HG03175 (cell line): ENCODE measurements around the gene DLG4.

ENCODE experiments used
- ATAC-seq: cut with Tn5 transposase; IDR thresholded peaks from one replicate; pipeline ENCODE4 v1.9.1; 2021; ENCODE audit warnings: mild to moderate bottlenecking, moderate library complexity; ENCODE audit not compliant: unreplicated experiment

DLG4 gene

DNA sequence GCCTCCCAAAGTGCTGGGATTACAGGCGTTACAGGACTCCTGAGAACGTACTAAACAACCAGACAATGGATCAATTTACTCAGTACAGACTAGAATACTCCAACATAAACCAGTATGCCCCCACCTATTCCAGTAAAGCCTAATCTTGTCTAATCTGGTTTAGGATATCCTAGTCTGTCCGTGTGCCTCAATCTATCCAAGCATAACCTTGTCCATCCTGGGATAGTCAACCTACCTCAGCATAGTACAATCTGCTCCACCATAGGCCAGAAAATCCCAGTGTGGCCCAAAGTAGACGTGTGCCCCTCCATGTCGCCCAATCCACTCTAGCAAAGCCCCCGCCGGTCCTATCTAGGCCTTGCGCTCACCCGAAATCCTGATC is 14.1 kb upstream of the DLG4 start:
- no peak for ATAC-seq

DNA sequence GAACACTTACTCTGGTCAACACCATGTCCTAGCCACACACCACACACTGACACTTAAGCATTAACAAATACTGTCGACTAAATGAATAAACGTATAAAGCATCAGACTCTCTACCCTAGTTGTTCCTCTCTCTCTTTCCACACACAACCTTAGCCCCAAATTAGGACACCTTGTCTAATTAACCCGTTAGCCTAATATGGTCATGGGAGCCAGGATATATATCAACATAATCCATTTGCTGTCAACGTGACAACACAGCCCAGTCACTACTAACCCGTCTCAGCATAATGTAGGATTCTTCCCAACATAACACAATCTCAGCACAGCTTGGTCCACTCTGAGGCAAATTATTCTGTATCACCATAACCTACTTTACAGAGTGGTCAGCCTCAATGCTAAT is 12.5 kb upstream of the DLG4 start:
- no peak for ATAC-seq

DNA sequence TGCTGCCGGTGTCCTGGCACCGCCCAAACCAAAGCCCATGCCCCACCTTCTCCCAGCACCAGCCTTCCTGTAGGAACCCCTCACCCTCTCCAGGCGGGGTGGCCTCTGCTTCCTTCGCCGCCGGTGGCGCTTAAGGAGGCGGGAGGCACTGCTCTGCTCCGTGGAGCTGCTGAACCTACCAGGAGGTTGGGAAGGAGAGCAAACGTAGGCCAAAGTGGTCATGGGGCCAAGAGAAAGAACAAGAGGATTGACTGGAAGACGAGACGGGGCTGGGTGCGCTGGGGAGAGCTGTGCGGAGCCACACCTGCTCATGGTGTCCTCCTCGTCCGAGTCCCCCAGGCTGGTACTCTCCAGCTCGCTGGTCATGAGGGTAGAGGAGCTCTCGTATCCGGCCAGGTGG is 9.9 kb upstream of the DLG4 start:
- ATAC-seq, result no peak

DNA sequence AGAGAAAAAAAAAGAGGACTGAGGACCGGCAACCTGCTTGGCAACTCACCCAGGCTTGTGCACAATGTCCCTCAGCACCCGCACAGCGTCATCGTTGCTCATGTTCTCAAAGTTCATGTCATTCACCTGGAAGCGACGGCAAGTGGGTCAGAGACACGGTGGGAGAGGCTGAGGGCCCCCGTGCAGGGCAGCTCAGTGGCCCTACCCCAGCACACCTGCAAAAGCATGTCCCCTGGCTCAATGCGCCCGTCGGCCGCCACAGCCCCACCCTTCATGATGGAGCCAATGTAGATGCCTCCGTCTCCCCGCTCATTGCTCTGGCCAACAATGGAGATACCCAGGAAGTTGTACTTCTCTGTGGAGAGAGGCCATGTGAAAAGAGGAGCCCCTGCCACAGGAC is 9.3 kb upstream of the DLG4 start:
- ATAC-seq, result no peak

DNA sequence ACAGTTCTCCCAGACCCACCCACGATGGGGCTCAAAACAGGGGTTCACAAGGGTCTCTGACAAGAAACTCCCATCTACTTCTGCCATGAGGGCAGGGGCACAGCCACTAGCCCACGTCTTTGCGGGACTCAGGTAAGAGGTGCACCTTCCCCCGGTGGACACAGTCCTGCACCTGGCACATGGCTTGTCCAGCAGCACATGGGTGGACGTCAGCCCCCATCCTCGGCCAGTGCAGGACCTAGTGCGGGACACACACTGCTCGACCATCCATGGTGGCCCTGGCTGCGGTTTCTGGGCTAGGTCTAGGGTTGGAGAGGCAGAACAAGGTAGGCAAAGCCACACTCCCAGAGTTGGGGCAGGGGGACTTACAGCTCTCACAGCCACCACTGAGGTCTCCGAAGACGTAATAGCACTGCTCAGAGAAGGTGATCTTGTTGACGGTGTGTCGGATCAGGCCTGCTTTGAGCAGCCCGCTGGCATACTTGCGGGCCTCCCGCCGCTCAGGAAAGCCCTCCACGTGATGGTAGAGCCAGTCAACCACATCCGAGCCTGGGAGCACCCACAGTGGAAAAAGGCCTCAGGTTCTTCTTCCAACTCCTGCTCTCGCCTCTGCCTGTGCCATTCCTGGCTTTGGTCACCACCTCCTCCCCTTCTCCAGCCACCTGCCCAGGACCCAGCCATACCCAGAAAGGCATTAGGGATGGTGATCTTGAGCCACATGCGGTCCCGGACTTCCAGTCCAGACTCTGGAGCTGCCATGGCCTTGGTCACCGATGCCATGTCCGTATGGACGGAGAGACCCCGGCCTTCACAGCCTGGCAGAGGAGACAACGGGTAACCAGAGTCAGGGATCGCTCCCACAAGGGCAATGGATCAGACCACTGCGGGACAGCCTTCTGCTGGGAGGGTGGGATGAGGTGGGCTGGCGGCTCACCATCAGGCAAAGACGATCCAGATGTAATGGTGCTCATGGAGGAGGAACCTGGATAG is 7.4 kb upstream of the DLG4 start:
- no peak for ATAC-seq

DNA sequence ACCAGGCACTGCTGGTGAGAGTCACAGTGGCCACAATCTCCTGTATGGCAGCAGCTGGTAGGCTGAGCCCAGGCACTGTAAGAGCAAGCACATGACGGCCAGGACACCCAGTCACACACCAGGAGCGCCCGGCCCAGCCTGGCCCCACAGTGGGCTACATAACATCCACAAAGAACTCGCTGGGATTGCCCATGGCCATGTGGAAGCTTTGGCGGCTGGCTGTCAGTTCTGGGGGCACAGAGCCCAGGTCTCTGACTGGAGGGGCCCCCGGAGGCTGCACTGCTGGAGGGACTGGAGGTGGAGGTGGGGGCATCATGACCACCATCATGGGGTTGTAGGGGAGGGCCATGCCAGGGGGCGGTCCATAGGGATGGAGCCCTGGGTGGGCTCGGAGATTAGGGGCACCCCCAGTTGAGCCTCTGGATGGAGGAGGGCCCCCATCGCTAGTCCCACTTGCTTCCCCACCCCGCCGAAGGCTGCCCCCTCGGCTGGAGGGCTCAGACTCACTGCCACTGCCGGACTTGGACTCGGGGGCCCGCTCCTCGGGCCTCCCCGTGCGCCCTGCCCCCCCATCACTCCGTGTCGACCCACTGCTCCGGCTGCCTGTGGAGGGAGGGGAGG is 6.2 kb upstream of the DLG4 start:
- no peak for ATAC-seq

DNA sequence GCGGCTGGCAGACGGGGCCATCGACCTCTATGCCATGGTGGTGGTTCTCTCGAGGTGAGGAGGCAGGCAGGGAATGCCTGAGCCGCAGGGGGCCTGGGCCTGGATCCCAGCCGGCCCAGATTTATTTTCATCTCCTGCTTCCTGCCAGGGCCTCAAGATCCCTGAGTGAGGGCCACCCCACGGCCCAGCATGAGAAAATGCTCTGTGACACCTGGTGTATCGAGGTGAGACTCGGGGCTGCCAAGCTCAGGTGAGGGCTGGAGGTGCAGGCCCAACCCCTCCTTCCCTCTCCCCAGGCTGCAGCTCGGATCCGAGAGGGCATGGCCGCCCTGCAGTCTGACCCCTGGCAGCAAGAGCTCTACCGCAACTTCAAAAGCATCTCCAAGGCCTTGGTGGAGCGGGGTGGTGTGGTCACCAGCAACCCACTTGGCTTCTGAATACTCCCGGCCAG is 5.0 kb upstream of the DLG4 start:
- no peak for ATAC-seq

DNA sequence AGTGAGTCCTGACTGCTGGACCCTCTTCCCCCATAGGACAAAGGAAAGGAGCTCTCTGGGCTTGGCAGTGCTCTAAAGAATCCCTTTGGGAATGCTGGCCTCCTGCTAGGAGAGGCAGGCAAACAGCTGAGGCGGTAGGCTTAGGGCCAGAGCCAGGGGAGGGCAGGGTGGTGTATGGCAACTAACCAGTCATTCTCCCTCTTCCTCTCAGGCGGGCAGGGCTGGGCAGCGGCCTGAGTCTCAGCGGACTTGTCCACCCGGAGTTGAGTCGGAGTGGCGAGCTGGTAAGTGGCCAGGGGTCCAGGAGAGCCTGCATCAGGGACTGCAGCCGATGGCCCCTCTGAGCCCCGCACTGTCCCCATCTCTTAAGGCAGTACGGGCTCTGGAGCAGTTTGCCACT is 4.5 kb upstream of the DLG4 start:
- ATAC-seq, result no peak

DNA sequence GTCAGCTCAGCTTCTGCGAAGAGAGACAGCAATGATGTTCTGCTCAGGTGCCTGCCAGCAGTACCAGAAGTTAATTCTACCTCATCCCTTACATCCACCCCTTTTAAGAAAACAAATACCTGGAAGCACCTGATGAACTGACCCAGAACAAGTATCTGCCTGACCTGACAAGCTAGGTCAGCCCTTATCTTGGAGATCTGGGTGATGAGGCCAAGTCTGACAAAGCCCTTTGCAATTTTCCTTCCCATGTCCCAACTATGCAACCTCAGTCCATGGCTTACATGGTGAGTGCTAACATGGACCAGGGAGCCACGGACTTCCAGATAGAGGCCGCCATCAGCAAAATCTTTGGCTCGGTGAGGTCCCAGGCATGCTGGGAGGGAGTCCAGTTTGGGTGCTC is 3.7 kb upstream of the DLG4 start:
- no peak for ATAC-seq

DNA sequence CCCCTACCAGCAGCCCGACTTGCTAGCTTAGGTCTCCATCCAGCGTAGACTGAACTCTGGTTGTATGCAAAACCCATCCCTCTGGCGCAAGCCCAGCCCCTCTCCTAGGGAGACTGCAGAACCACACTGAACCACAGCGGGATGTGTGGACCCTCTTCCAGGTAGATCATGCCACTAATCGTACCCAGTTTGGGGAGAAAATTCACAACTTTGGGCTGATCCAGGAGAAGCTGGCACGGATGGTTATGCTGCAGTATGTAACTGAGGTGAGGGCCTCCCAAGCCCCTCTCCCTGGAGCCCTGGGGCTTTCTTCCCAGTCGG is 3.3 kb upstream of the DLG4 start:
- no peak for ATAC-seq

DNA sequence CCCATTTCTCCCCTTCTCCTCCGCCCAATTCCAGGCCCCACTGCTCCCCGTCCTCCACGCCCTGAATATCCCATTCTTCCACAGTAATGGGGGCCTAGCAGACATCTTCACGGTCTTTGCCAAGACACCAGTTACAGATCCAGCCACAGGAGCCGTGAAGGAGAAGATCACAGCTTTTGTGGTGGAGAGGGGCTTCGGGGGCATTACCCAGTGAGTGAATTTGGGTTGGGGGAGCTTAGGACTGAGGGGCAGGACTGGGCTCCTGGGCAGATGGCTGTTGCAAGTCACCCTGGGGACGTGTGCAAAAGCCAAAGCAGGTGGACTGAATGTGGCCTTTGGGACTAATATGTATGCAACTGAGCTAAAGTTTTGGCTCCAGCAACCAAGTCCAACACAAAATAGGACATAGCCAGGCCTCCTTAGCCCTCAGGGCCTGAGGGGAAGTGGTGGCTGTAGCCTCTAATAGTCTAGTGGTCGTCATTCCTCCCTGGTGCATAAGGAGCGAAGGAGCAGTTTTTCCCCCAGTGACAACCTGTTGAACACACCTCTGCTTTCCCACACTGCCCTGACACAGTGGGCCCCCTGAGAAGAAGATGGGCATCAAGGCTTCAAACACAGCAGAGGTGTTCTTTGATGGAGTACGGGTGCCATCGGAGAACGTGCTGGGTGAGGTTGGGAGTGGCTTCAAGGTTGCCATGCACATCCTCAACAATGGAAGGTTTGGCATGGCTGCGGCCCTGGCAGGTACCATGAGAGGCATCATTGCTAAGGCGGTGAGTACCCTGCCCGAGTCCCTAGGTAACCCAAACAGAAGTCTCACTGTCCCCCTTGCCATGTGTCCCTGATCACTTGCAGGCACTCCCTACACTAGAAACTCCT is 2.7 kb upstream of the DLG4 start:
- no peak for ATAC-seq

DNA sequence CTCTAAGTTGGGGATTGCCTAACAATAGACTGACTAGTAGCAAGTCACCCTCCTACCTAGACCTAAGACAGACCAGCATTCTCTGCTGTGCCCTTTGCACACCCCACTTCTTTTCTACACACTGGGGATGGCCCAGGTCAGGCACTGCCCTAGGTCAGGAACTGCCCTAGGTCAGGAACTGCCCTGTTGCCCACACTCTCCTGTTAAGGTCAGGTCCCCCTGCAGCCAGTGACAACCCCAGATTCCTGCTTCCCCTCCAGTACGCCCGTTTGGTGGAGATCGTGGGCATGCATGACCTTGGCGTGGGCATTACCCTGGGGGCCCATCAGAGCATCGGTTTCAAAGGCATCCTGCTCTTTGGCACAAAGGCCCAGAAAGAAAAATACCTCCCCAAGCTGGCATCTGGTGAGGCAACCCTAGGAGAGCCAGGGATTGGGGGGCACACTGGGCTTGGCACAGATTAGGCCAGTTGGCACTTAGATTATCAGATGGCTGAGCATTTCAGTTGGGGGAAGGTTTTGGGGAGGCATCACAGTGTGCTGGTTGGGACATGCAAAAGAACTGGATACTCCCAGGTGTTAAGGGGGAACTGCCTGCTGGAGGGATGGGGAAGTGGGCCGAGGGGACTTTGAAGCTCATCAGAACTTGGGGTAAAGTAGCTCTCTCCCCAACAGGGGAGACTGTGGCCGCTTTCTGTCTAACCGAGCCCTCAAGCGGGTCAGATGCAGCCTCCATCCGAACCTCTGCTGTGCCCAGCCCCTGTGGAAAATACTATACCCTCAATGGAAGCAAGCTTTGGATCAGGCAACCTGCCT is 1.8 kb upstream of the DLG4 start:
- ATAC-seq, result no peak

DNA sequence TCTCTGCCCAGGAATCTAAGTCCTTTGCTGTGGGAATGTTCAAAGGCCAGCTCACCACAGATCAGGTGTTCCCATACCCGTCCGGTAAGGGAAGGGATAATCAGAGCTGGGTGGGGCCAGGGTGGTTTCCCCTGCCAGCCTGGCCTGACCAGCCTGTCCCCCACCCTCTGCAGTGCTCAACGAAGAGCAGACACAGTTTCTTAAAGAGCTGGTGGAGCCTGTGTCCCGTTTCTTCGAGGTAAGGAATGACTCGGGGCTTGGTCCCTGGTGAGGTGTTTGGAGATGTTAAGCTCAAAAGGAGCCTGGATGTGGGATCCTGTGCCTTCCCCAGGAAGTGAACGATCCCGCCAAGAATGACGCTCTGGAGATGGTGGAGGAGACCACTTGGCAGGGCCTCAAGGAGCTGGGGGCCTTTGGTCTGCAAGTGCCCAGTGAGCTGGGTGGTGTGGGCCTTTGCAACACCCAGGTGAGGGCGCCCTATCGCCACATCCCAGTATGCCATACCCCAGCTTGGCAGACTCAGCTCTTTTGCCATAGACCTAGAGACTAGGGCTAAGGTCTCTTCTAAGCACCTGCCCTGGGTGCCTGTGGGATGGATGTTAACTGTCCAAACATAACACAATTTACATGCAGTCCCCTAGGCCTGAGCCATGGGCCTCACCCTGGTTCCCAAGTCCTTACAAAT is 1.1 kb upstream of the DLG4 start:
- no peak for ATAC-seq

DNA sequence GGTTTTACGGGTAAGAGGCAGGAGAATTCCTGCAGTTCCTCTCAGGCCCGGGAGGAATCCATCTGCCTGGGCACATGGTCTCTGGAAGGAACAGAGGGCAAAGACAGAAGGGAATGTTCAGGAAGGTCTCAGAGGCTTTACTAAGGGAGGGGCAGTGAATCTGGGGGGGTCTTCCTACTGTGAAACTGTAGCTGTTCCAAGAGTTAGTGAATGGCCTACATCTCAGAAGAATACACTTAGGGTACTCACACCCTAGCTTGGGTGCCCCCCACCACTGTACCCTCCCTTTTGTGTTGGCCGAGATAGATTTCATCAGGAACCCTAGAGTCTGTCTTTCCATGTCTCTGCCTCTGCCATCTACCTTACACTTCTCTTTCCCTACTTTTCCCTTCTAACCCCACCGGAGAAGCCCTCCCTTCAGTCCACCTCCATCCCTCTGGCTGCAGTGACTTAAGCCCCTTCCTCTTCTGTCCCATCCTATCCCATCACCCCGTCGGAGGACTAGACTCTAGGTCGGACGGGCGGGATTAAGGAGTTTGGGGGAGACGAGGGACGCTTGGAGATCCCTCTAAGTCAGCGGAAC is 316 bp downstream of the DLG4 start:
- no peak for ATAC-seq

DNA sequence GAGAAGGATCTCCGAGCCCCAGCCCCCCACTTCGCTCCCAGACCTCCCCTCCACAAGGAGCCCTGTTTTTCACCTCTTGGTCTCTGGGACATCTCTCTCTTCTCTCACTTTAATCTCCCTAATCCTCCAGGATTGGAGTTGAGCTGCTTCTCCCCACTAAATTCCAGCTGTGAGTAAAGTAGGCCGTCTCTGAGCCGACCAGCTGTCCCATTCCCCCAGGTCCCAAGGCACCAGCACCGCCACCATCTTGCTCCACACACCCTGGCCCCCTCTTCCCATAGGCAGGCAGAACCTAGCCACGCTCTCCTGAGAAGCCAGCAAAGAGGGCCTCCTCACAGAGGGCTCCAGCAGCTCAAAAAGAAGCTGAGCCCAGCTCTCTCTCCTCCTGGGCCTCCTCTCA is 878 bp downstream of the DLG4 start:
- no peak for ATAC-seq

DNA sequence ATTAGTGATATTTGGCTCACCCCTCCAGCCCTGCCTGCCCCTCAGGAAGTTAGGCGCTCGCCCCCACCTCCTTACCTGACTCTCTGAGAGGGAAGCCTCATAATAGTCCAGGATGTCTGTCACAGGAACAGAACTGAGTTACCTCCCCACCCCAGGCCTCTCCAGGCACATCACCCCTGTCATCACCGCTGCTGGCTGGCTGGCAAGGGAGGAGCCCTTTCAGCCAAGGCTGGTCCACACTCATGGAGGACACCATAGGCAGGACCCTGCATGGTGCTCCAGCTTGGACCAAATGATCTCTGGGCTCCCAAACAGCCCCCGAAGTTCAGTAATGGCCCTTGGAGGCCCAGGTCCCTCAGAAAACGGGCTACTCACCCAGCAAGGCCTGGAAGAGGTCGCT is 1.5 kb downstream of the DLG4 start:
- ATAC-seq, result no peak

DNA sequence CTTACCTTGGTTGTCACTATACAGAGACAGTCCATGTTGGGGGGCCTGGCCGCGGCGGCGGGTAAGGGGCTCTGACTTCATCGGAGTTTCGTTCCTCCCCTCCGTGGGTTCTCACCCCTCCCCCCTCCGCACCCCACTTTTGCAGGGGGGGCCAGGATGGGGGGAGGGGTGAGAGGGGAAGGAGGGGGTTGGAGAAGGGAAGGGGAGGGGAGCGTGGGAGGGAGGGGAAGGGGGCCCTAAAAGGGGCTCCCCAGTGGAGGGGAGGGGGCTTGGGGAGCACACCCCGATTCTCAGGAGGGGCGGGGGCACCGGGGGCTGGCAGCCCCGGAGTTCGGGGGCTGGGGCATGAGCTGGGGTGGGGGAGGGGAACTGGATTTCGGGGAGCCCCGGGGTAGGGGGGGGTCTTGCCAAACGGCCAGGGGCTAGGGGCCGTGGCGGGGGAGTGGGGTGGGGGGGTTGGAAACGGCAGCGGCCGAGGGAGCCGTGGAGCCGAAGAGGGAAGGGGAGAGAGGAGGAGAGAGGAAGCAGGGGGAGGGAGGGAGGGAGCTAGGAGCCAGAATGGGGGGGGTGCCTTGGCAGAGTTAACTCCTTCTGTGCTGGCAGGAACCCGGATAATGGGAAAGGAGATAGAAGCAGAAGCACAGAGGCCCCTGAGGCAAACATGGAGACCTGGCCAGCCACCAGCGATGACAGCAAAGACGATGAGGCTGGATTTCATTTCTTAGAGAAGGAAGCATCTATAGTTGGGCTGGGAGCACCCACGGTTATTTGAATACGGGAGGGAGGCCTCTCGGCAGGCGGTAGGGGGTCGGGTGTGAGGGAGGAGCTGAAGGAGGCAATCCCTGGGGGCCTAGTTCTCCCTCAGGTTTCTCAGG is 2.3 kb downstream of the DLG4 start:
- no peak for ATAC-seq

DNA sequence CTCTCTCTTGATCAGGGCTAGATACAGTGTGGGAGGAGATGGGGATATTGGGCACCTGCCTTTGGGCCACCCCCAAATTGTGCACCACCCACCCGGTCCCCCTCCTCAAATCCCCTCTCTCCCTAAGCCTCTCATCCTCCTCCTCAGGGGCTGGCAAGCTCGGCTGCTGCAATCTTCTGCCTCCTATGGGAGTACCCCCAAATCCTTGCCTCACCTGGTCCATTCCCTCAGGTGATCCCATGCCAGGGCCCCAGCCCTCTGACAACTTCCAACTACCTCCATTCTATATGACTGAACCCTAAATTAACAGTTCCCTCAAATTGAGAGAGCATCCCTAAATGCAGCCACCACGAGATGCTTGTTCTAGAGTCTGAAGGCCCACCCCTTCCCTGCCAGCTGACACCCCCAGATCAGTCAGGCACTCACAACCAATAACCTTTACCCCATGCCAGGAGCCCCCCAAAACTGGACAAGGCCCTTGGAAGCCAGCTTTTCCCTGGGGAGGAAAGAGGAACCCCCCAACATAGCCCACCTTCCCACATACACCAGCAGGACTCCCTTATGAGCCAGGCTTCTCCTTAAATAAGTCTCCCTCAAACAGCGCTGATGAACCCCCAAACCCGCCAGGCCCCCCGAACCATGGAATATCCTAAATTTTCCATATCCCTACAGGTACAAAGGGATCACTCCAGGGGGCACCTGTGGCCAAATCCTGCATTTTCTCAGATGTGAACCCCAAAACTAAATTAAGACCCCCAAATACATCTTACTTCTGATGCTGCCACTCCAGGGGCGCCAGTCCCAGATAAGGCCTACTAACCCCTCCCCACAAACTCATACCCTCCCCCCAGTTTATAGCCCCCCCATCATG is 3.2 kb downstream of the DLG4 start:
- ATAC-seq, result no peak
